K562 (cell line): ENCODE measurements around the gene ZNF629. TPM values are rescaled to one million over a fixed set of nuclear protein-coding genes. Genes with fewer than 3 reads are reported as not detected.
A peak's percentile ranks its signal among the peaks of the same experiment; 100 is the strongest.

Experiments
- HMG20B ChIP-seq: fragments of 250-450 bp; sonication (Bioruptor Pico); IDR thresholded peaks from 2 replicates; pipeline ENCODE4 v1.5.0; 2021; ENCODE audit warnings: mild to moderate bottlenecking
- KDM1A ChIP-seq, 2 experiments: fragments of 450-650 bp; IDR thresholded peaks; 2 replicates each; pipeline ENCODE4 v1.6.1; 2016; ENCODE audit warnings: mild to moderate bottlenecking in 2 of 2
- KLF6 ChIP-seq: fragments of 250-450 bp; sonication (Bioruptor Pico); IDR thresholded peaks from 2 replicates; pipeline ENCODE4 v1.4.0; 2020; ENCODE audit warnings: mild to moderate bottlenecking, moderate library complexity, borderline replicate concordance
- NCOR1 ChIP-seq: fragments of 450-650 bp; IDR thresholded peaks from 2 replicates; pipeline ENCODE4 v1.6.1; 2016; ENCODE audit warnings: mild to moderate bottlenecking, moderate library complexity
- POLR2AphosphoS2 ChIP-seq: IDR thresholded peaks from 2 replicates; pipeline ENCODE4 v1.6.1; 2012; ENCODE audit warnings: low read length, improper control_type of control experiment
- POLR2G ChIP-seq: fragments of 200-400 bp; formaldehyde crosslinking; IDR thresholded peaks from 2 replicates; pipeline ENCODE4 v1.6.1; 2017; ENCODE audit warnings: low read depth, mild to moderate bottlenecking, antibody characterized with exemption, low read length, moderate library complexity
- RFX1 ChIP-seq: fragments of 450-650 bp; IDR thresholded peaks from 2 replicates; pipeline ENCODE4 v1.6.1; 2016; ENCODE audit warnings: mild to moderate bottlenecking, moderate library complexity
- SMARCC2 ChIP-seq: fragments of 450-650 bp; IDR thresholded peaks from 2 replicates; pipeline ENCODE4 v1.6.1; 2017; ENCODE audit warnings: antibody characterized with exemption, moderate library complexity, mild to moderate bottlenecking, low read depth
- THRAP3 ChIP-seq: fragments of 450-650 bp; IDR thresholded peaks from 2 replicates; pipeline ENCODE4 v1.6.1; 2016; ENCODE audit warnings: mild to moderate bottlenecking, inconsistent platforms, borderline replicate concordance
- YBX1 ChIP-seq: fragments of 450-650 bp; IDR thresholded peaks from 2 replicates; pipeline ENCODE4 v1.7.1; 2016; ENCODE audit warnings: mild to moderate bottlenecking
- ZNF444 ChIP-seq: fragments of 250-450 bp; sonication (Bioruptor Pico); IDR thresholded peaks from 2 replicates; pipeline ENCODE4 v1.4.0; 2020; ENCODE audit warnings: mild to moderate bottlenecking, moderate library complexity
- polyA plus RNA-seq, 8 experiments: library from polyadenylated mRNA; depleted of rRNA in 4 of 8; stranded (reverse) in 5 of 8; unstranded in 3 of 8; fragments of >200 nt; fragmentation: Nextera tagmentation in 2 of 8; fragmentation: Illumina TruSeq in 1 of 8; extraction: Ambion mirVana in 2 of 8; extraction: Trizol in 1 of 8; gene quantifications; 2 replicates each; pipeline versions ENCODE4 v1.2.1 to v1.2.3, GENCODE V29; 2011 to 2014; ENCODE audit warnings: inconsistent platforms in 1 of 8, missing spikeins in 1 of 8
- total RNA-seq, 7 experiments: library from RNA; depleted of rRNA in 6 of 7; stranded (reverse); fragments of >200 nt in 6 of 7; fragmentation: Illumina TruSeq in 2 of 7; extraction: Trizol in 2 of 7; gene quantifications; 2 replicates each; pipeline versions ENCODE4 v1.2.1 to v1.2.3, GENCODE V29; 2011 to 2021; ENCODE audit warnings: low replicate concordance in 1 of 7
- TF ChIP-seq, protein P1 (sequence below), 2 experiments: fragments of 450-650 bp in 1 of 2; sonication (generic) in 1 of 2; formaldehyde crosslinking in 1 of 2; IDR thresholded peaks; 2 replicates each; pipeline versions ENCODE4 v1.7.1 to v1.9.0; 2016 to 2022; ENCODE audit warnings: inconsistent platforms in 1 of 2, mild to moderate bottlenecking in 1 of 2, missing genetic modification reagents in 1 of 2
- TF ChIP-seq, protein P2 (sequence below): sonication (generic); formaldehyde crosslinking; IDR thresholded peaks from 2 replicates; pipeline ENCODE4 v1.8.0; 2022; ENCODE audit warnings: missing genetic modification reagents, mild to moderate bottlenecking, borderline replicate concordance

Gene ZNF629
- total and polyA plus RNA-seq, 9 of the 15 experiments (the other 6 are each of a cell fraction or from before 2014, with no cell fraction given), result 0.44 to 18.8 (median 7.4) TPM

DNA sequence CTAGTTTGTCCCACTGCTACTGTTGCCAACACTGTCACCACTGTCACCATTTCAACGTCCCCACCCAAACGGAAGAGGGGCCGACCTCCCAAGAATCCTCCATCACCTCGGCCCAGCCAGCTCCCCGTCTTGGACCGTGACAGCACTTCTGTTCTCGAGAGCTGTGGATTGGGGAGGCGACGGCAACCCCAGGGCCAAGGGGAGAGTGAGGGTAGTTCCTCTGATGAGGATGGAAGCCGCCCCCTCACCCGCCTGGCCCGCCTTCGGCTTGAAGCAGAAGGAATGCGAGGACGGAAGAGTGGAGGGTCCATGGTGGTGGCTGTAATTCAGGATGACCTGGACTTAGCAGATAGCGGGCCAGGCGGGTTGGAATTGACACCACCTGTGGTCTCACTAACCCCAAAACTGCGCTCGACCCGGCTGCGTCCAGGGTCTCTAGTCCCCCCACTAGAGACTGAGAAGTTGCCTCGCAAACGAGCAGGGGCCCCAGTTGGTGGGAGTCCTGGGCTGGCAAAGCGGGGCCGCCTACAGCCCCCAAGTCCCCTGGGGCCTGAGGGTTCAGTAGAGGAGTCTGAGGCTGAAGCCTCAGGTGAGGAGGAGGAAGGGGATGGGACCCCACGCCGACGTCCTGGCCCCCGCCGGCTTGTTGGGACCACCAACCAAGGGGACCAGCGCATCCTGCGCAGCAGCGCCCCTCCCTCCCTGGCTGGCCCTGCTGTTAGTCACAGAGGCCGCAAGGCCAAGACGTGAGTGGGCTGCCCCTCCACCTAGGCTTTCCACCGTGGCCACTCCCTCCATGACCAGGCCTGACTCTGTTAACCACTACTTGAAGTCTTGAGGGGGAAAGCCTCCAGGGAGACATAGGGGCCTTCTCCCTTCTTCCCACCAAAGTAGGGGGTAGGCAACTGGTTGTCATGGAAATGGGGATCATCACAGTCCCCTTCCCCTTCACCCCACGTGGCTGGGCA is 47.7 kb downstream of the ZNF629 start (continued):
- TF ChIP-seq HMG20B, result no peak
- TF ChIP-seq, protein P1, sequence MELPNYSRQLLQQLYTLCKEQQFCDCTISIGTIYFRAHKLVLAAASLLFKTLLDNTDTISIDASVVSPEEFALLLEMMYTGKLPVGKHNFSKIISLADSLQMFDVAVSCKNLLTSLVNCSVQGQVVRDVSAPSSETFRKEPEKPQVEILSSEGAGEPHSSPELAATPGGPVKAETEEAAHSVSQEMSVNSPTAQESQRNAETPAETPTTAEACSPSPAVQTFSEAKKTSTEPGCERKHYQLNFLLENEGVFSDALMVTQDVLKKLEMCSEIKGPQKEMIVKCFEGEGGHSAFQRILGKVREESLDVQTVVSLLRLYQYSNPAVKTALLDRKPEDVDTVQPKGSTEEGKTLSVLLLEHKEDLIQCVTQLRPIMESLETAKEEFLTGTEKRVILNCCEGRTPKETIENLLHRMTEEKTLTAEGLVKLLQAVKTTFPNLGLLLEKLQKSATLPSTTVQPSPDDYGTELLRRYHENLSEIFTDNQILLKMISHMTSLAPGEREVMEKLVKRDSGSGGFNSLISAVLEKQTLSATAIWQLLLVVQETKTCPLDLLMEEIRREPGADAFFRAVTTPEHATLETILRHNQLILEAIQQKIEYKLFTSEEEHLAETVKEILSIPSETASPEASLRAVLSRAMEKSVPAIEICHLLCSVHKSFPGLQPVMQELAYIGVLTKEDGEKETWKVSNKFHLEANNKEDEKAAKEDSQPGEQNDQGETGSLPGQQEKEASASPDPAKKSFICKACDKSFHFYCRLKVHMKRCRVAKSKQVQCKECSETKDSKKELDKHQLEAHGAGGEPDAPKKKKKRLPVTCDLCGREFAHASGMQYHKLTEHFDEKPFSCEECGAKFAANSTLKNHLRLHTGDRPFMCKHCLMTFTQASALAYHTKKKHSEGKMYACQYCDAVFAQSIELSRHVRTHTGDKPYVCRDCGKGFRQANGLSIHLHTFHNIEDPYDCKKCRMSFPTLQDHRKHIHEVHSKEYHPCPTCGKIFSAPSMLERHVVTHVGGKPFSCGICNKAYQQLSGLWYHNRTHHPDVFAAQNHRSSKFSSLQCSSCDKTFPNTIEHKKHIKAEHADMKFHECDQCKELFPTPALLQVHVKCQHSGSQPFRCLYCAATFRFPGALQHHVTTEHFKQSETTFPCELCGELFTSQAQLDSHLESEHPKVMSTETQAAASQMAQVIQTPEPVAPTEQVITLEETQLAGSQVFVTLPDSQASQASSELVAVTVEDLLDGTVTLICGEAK (IDR thresholded peaks at IDR 0.05), result no peak
- TF ChIP-seq, protein P1 (CRISPR knock-in tag; IDR thresholded peaks at IDR 0.05), result no peak
- TF ChIP-seq POLR2AphosphoS2, result peak; percentile 75
- TF ChIP-seq SMARCC2, result no peak
- no peak for TF ChIP-seq KLF6 (CRISPR knock-in tag)
- TF ChIP-seq THRAP3, result no peak
- TF ChIP-seq NCOR1, result no peak
- TF ChIP-seq POLR2G, result peak; percentile 56; the same call in 1 of the 2 replicates
- TF ChIP-seq RFX1, result peak; percentile 32; the same call in 1 of the 2 replicates
- TF ChIP-seq ZNF444 (CRISPR knock-in tag), result no peak
- TF ChIP-seq YBX1, result no peak
- TF ChIP-seq KDM1A (IDR thresholded peaks at IDR 0.05), result no peak
- TF ChIP-seq, protein P2, sequence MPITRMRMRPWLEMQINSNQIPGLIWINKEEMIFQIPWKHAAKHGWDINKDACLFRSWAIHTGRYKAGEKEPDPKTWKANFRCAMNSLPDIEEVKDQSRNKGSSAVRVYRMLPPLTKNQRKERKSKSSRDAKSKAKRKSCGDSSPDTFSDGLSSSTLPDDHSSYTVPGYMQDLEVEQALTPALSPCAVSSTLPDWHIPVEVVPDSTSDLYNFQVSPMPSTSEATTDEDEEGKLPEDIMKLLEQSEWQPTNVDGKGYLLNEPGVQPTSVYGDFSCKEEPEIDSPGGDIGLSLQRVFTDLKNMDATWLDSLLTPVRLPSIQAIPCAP (CRISPR knock-in tag), result no peak
